Activated T-cell treated with anti-CD3 and anti-CD28 coated beads for 24 hours (primary cell): ENCODE results near the gene POU2AF2.
"Not testable (repeated sequence)": the region's sequence is repeated elsewhere in the genome, so short reads cannot be mapped to it uniquely, and the experiment has no call there.

Source experiments
- DNase-seq: peaks from one replicate; pipeline ENCODE4 v3.0.0-alpha.2; 2020; ENCODE audit warnings: low read depth

The POU2AF2 gene

DNA sequence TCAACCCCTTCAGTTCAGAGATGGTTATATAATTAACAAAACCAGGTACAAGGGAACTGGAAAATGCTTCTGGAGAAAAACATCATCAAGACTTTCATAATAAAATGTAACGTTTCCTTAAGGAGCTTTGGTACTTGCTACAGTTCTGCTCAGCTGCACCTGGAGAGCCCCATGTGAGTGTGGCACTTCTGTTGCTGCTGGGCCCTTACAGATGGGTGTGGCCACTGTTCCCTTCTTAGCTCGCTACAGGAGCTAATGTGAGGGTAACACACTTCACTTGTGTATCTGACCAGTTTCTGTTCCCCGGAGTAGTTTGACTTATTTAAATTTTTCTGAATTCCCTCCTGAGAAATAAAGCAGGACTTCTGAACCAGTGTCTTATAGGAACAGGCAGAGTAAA, 56.8 kb downstream of the POU2AF2 start:
- no peak for DNase-seq

- DNase-seq, result no peak
Measured at GRCh38 chr11:111303461-111303860, 57.9 kb downstream of the POU2AF2 start.

DNA sequence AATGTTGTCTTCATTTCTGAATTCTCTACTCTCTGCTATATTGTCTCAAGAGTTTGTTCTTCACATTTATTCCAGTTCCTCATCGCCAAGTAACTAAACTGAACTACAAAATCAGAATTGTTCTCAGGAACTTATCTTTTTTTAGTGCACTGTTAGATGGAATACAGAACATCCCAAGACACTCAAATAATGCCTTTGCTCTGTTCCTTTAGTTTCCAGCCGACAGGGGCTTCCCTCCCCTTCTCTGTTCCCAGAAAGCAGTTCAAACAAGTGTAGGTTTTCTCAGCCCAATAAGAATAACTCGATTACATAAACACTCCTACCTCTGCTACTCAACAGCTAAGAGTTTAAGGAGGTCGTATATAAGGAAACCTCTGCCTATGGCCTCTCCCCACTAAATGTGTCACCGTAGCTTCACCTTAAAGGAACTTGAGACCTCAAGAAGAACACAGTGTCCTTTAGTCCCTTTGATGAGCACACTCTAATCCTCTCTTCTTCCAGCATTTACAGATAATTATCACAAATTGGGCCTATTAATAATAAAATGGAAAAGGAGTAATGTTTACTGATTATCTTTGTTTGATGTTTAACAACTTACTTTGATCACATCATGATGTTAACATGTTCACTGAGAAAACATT, 59.8 kb downstream of the POU2AF2 start:
- no peak for DNase-seq

- no peak for DNase-seq
Measured at GRCh38 chr11:111305876-111306275, 60.4 kb downstream of the POU2AF2 start.

DNA sequence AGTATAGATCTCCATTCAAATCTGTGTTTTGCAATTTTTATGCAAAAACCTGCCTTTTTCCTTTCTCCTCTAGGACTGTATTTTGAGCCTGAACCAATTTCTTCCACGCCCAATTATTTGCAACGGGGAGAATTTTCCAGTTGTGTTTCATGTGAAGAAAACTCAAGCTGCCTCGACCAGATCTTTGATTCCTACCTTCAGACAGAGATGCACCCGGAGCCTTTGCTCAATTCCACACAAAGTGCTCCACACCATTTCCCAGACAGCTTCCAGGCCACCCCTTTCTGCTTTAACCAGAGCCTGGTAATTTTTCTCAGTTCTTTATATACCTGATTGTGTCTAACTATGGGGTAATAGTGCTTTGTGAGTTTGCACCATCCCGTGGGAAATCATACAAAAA, 60.8 kb downstream of the POU2AF2 start:
- no peak for DNase-seq

GRCh38 chr11:111307472-111308108, 62.1 kb downstream of the POU2AF2 start:
- no peak for DNase-seq

DNA sequence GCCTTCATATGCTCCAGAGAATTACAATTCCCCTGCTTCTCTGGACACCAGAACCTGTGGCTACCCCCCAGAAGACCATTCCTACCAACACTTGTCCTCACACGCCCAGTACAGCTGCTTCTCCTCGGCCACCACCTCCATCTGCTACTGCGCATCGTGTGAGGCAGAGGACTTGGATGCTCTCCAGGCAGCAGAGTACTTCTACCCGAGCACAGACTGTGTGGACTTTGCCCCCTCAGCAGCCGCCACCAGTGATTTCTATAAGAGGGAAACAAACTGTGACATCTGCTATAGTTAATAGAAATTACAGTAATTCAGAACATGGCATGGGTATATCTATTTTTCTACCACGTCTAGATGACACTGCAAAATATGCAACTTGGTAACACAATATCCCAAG, 62.6 kb downstream of the POU2AF2 start:
- no peak for DNase-seq

- no peak for DNase-seq
Measured at GRCh38 chr11:111309215-111309915, 63.8 kb downstream of the POU2AF2 start.

DNA sequence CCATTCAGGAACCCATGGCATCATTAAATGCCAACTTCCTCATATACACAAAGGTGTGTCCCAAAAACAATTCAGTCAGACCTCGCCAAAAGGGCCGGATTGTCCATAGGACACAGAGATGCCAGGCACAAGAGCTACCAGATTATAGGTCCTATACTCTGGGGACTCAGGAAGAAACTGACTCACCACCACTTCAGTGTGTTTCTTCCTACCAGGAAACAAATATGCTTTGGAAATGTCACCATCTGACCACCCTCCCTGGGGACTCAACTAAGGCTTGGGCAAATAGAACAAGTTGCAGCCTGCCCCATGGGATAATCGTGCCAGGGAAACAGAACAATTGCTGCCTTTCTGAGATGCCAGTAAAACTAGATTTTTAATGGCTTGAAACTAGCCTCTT, 64.6 kb downstream of the POU2AF2 start:
- DNase-seq, result no peak

GRCh38 chr11:111310723-111311122, 65.2 kb downstream of the POU2AF2 start:
- DNase-seq, result no peak

DNA sequence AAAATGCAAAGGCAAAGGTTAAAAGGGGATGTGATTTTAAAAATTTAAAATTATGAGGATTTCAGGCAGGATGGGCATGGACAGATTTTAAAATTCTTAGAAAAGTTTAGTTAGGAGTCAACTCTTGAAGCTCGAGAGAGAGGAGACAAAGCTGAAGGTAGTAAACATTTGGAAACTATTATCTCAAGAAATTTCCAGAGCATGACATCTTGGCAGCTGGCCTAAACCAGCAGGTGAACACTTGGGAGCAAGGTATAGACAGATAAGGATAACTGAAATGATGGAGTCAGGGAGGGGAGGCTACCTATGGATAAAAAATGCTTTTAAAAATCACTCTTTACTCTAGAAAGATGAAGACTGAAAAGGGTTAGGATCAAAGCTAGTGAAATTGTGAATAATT, 66.6 kb downstream of the POU2AF2 start:
- DNase-seq, result no peak

GRCh38 chr11:111319296-111319695, 73.8 kb downstream of the POU2AF2 start:
- no peak for DNase-seq

- DNase-seq, result not testable (repeated sequence)
Measured at GRCh38 chr11:111320199-111320598, 74.7 kb downstream of the POU2AF2 start.

GRCh38 chr11:111320728-111321568, 75.4 kb downstream of the POU2AF2 start:
- no peak for DNase-seq

DNA sequence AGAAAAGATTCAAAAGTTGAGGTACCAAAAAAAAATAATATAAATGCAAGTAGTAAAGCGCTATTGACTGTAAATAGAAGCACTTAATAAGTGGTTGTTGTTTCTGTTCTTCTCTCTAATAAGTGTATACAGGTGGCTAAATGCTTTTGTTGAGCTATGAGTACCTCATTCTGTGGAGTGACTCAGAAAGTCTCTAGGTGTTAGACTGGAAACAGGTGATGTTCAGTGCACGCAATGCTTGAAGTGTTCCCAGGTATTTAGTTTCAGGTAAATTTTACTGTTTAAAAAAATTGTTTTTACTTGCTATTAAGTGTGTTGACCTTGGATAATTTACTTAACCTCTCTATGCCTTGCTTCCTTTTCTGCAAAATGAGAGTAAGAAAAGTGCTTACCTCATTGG, 77.0 kb downstream of the POU2AF2 start:
- DNase-seq, result no peak

- no peak for DNase-seq
Measured at GRCh38 chr11:111324277-111324720, 78.8 kb downstream of the POU2AF2 start.

GRCh38 chr11:111325259-111325658, 79.7 kb downstream of the POU2AF2 start:
- DNase-seq, result no peak

DNA sequence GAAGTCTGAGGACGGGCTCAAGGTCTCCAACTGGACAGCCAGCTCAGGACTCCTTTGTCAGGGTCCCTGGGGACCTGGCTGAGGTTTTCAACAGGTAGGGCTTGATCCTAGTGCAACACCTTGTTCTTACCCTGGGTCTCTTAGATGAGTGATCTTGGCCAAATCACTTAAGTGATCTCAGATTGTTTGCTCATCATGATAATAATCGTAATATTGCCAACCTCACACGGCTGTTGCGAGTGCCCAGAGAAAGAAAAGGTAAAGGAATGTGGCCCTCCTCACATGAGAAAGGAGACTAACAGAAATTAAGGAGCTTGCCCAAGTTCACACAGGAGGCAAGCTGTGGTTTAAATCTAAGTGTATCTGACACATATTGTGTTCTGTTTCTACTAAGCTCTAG, 81.3 kb downstream of the POU2AF2 start:
- no peak for DNase-seq

- DNase-seq, result no peak
Measured at GRCh38 chr11:111327908-111328624, 82.5 kb downstream of the POU2AF2 start.

- no peak for DNase-seq
Measured at GRCh38 chr11:111329306-111330204, 84.0 kb downstream of the POU2AF2 start.
